GM19043 (cell line): Measurements from ENCODE around the gene HMCES.

ENCODE experiments used
- ATAC-seq: cut with Tn5 transposase; IDR thresholded peaks from one replicate; pipeline ENCODE4 v1.9.1; 2021; ENCODE audit warnings: low read depth; ENCODE audit not compliant: unreplicated experiment

The HMCES gene

DNA sequence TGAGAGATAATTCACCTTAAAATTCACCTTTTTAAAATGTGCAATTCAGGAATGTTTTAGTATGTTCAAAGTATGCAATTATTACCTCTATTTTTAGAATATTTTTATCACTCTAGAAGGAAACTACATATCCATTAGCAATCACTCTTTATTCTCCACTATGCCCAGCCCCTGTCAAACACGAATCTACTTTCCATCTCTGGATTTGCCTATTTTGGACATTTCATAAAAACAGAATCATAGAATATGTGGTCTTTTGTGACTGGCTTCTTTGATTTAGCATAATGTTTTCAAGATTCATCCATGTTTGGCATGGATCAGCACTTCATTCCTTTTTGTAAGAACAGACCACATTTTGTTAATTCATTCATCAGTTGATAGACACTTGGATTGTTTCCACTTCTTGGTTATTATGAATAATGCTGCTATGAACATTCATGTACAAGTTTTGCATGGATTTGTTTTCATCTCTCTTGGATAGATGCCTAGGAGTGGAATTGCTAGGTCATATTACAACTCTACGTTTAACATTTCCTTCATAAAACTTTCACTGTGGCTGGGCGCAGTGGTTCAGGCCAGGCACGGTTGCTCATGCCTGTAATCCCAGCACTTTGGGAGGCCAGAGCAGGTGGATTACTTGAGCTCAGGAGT, 12.7 kb downstream of the HMCES start:
- no peak for ATAC-seq

DNA sequence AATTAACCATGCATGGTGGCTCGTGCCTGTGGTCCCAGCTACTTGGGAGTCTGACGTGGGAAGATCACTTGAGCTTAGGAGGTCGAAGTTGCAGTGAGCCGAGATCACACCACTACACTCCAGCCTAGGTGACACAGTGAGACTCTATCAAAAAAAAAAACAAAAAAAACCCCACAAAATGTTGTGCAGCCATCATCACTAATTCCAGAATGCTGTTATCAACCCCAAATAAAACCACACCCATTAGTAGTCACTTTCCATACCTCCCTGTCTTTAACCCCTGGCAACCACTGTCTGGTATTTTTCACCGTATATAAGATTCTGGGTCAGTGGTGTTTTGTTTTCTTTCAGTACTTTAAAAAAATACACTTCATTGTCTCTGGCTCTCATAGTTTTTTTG, 16.6 kb downstream of the HMCES start:
- no peak for ATAC-seq

DNA sequence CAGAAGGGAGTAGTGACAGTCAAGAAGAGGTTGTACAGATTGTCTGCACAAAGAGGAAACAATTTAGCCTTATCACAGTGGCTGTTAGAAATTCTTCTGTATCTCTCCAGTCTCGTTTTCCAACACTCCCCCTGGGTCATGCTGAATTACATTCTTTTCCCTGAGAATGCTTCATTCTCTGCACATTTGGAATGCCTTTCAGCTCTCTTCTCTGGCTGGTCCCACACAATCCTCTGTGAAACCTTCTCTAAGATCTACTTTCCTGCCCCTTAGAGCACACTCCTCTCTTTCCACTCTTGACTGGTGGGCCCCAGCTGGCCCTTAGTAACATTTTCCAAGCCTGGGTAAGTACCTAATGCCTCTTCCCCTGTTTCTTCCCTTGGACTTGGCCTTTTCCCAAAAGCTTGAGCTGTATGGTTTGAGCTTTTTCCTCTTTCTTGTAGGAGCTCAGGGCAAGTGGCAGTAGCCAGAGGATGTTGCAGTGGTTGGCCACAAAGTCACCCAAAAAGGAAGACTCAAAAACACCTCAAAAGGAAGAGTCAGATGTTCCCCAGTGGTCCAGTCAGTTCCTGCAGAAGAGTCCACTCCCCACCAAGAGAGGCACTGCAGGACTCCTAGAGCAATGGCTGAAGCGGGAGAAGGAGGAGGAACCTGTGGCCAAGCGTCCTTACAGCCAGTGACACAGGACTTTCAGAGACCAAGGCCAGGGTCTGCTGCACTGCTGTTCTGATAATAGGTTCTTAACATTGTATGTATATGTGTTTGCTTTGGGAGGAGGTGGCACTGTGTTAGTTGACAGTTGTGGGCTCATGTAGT, 25.7 kb downstream of the HMCES start:
- no peak for ATAC-seq

DNA sequence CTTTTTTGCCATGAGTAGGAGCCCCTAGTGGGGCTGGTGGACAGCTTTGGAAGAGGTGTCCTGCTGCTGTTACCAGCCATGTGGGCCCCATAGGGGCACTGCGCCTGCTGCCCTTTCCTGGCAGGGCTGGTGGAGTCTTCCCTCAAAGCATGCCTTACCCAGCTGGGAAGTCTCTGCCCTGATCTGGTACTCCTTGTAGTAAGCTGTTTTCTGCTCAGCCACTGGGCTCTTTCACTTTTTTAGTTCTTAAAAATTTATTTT, 26.2 kb downstream of the HMCES start:
- ATAC-seq: no peak

DNA sequence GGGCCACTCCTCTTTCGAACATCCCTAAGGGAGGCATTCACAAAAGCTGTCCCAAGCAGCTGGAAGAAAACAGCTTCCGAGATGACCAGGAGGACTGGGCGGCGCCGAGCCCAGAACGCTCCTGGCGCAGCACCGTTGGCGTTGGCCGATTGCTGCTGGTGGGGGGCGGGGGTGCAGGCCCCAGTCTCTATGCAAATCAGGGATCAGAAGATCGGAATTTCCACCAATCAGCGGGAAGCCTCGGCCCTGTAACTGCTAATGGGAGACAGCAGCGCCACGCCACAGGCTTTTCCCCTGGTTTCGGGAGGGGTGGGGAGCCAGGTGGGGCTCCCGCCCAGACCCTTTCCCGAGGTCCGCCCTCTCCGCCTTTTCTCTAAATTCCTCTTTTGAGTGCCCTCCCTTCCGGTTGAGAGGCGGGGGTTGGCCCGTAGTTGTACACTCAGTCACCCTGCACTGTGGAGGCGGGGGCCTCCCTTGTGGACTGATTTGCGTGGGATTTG, 27.0 kb downstream of the HMCES start:
- peak; percentile 51 for ATAC-seq

DNA sequence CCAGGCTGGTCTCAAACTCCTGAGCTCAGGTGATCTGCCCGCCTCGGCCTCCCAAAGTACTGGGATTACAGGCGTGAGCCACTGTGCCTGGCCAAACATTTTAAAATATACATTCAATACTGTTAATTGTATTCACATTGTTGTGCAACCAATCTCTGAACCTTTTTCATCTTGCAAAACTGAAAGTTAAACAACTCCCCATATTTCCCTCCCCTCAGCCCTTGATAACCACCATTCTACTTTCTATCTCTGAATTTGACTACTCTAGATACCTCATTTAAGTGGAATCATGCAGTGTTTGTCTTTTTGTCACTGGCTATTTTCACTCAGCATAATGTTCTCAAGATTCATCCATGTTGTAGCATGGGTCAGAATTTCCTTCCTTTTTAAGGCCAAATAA, 30.0 kb downstream of the HMCES start:
- ATAC-seq: no peak

DNA sequence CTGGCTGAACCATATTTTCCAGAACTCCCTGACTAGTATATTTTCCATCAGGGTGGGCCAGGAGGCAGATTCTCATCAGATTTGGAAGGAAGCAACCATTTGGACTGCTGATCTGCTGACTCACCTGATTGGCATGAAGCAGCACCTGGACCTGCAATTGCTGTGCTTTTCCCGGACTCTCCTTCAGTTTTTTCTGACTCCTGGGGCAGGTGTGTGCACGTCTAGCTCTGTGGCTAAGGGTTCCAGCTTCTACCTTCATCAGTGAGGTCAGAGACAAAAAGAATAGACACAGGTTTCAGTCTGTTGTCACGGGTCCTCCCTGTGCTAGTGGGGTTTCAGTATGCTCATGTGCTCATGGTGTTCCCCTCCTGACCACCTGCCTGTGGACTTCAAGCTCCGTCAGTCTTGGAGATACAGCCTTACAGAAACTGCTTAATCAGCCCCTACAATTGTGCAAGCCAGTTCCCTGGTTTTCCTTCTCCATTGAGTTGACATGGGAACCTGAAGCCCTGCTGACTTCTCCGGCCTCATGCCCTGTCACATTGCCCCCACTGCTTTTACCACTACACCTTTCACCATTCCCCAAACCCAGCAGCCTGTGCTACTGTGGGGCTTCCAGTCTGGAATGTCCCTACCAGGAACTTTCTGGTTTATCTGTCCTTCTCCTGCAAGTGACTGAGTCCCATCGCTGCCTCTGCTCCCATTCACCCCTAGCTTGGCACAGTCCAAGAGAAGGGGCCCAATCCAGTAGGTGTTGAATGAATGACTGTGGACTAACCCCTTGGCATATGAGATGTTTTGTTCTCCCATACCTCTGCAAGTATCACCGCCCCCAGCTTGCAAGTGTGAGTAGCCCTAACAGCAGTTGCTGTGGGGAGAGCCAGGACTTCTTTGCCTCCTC, 31.7 kb downstream of the HMCES start:
- ATAC-seq: no peak

DNA sequence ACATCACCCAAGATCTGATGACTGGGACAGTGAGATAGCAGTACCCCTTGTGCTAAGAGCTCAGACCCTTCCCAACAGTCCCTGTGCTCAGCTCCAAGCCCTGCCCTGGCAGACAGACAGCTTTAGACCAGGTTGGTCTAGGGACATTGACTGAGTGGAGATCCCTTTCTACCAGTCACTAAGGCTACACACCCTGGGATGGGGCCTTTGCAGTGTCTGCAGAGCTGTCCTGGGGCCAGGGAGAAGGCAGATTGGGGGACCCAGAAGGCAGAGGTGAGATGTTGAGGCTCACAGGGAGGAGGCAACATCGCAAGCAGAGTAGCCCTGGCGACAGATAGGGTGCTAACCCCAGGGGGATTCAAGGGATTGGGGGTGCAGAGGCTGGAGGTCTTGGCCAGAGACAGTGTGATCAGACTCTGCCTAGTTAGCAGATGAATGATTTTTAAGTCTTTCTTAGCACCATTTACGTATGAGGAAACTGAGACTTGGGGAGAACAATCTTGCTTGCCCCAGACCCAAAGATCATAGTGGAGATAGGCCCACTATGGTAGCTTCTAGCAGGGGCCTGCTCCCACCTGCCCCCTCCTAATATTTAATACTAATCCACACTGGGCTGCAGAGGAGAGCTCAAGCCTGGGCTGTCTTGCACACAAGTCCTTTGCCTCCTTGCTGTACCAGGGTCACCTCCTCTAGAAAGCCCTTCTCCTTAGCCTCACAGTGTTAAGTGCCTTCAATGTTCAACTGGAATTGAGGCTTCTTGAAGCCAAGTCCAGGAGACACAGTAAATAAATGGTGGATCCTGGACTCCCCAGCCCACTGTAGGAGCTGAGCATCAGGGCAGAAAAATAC, 32.6 kb downstream of the HMCES start:
- ATAC-seq: no peak

DNA sequence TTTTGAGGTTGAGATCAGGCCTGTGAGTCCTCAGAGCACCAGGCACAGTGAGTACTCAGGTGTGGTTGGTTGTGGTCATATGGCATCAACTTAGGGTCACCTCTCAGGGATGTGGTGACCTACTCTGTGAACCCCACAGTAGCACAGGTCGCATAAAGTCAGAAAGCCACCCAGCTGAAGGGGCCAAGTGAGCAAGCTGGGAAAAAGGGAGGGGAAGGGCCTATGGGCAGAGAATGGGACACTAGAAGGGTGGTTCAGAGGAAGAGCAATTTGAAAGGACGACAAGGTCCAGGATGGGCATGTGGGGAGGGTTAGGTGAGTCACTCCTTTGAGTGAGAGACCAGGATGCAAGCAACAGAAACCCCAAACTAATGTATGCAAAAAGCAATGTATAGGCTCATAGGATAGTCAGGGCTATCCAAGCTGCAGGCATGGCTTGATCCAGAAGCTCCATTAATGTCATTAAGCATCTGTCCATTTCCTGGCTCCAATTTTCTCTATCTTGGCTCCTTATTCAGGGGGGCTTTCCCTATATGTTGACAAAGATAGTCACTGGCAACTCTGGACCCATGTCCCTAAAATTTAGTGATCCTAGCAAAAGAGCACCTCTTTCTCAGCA, 33.5 kb downstream of the HMCES start:
- no peak for ATAC-seq

DNA sequence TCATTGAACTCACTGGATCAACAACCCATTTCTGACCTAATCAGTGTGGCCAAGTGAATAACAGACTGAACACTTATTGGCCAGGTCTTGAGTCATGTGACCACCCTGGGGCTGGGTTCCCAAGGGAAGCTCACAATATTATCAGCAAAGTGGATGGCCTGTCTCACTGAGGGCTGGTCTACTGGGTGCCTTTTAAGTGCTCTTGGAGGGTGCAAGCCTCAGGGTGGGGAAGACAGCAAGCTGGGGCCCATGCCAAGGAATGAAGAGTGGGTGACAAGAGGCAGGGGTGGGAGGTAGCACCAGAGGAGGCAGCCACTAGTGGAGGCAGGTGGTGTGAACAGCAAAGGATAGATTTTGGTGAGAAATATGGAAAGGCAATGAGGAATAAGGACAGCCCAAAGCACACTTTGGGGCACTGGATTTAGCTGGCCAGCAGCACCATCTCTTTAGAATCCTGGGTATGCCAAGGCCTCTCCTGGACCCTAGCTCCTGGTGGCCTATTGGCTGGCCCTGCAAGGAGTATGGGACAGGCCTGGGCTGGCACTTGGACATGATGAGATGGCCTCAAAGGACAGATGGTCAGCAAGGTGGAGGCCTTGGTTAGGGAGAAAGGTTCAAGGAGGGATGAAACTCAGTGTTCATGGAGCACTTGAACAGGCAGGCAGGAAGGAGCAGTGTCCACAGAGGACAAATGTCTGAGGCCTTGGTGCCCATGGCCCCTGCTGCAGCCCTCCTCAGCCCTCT, 34.2 kb downstream of the HMCES start:
- ATAC-seq: no peak

DNA sequence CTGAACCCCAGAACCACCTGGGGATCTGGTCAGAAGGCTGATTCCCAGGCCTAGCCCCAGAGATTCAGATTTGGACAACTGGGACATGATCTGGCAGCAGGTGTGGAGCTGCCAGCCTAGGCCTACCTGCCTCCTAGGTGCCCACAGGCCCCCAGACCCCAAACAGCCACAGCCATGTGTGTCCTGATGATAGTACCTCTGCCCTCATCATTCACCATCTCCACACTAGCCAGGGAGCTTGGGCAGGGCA, 34.7 kb downstream of the HMCES start:
- no peak for ATAC-seq

DNA sequence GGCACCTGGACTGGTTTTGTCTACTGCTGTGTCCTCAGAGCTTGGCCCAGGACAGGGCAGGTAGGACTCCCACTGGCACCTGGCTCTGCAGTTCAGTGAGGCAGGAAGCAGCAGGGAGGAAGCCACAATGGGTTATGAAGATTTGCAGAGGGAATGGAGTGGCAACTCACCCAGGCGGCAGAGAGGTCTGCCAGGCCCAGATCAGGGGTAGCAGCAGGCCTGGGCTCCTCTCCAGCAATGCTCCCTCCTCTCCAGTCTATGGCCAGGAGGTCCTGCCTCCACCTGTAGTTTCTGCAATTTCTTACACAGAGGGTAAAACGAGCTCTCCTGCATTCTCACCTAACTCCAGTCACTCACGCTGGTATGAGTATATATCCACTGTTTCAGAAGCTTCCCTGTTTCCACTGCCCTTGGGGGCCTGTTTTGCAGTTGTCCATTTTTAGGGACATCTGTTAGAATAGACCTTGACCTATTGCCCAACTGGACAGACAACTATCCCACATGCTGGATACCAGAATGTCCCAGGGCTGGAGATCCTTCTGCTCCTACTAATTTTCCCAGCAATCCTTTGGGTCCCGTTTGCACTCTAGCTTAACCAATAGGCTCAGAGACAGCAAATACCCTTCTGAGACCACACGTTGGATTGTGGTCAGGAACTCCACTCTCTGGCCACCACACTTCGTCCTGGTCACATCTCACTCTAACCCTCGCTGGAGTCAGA, 35.2 kb downstream of the HMCES start:
- no peak for ATAC-seq

DNA sequence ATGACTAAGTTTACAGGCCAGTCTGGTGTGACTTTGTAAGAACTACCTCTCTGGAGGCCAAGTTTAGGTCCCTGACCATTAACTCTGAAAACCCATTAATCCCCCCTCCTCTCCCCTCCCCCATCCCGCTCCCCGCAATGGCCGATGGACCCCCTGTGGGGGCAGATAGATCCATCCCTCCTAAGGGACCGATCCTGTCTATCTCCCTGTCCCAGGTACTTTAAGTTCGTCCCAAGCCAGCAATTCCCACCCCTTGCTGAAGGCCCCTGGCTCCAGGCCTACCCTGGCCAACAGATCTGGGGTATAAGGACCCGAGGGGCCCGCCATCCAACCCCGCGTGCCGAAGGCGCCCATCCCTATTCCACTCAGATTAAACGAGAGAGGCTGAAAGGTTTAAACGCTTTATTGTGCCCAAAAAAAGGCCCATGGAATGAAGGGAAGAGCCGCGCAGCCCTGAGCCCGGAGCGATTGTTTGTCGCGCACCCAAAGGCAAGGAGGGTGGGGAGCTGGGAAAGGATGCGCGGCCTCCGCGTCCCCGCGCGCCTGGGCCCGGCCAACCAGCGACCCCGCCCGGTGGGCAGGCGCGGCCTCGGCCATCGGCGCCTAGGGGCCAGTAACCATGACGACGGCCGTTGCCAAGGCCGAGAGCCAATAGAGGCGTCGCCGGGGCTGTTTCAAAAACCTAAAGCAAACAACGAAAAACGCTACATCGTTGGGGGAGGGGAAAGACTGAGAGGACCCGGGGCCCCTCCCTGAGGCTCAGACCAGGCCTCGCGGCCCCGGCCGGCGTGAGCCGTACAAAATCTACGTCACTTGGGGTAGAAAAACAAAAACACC, 35.9 kb downstream of the HMCES start:
- no peak for ATAC-seq

DNA sequence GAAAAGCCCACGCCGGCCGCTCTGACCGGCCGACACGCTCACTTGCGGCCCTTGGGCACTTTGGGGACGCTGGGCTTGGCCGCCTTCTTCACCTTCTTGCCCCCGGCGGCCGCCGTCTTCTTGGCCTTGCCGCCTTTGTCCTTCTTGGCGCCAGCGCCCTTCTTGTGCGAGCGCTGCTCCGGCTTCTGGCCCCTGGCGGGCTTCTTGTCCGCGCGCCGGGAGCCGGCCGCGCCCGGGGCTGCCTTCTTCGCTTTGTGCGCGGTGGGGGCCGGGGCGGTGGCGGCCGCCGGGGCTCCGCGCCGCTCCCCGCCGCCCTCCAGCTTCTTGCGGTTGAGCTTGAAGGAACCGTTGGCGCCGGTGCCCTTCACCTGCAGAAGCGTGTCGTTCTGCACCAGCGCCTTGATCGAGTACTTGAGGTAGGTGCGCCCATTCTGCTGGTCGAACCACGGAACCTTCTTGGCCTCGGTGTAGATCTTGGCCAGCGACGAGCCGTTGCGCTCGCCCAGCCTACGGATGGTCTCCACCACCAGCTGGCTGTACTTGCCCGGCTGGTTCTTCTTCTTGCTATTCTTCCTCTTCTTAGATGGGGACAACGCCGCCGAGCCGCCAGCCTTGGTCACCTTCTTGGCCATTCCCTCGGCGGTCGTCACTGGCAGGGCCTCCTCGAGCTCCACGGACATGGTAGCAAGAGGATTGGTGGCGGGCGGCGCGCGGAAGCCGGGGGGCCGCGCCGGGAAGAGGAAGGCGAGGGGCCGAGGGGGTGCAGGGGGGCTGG, 36.7 kb downstream of the HMCES start:
- no peak for ATAC-seq

DNA sequence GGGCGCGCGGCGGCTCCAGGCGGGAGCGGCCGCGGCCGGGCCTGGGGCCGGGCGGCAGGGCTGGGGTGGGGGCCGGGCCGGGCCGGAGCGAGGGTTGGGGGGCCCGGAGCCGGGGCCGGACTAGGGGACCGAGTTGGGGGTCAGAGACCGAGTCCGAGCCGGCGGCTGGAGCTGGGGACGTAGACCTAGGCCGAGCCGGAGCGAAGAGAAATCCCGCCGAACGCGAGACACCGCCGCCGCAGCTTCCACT, 37.3 kb downstream of the HMCES start:
- ATAC-seq: no peak

DNA sequence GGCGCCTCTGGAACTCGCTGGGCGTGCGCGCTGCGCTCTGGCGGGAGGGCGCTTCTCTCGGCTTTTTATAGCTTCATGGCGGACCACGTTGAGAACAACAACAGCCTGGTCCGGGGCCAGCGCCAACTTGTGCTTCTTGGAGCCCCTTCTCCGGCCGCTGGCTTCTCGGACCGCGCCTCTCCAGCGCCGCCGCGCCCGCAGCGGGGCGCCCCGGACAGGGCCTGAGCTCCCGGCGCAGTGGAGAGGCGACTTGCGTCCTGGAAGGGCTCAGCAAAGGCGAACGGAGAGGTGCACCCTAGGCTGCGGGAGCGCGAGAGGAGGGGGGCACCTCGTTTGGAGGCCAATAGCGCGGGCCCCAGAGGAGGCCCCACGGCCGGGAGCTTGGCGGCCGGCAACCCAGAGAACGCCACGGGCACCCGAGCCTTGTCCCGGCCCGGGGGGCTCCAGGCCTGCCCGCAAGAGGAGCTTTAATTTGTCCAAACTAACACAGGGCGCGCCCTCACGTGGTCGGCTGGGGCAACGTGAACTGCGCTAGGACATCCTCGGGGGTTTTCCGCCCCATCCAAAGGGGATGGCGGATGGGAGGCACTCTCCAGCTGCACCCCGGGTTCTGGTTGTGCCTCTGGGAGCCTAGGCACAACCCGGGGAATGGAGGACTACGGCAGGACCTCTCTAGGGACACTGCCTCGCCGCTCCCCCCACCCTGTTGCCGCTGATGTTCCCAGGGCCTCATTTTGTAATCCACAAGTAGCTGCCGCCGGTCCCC, 37.8 kb downstream of the HMCES start:
- ATAC-seq: no peak
